Aorta (tissue), 5 donors: Measurements from ENCODE around the gene GPD2. TPM values are rescaled to one million over a fixed set of nuclear protein-coding genes. Genes with fewer than 3 reads are reported as not detected.

ENCODE experiments used
- ATAC-seq: fragments of 200-7000 bp; cut with Tn5 transposase; one replicate; pipeline ENCODE4 v1.9.1; 2022; ENCODE audit warnings: moderate library complexity; ENCODE audit not compliant: low FRiP score
- DNase-seq, 2 donors: peaks; one replicate each; pipeline ENCODE4 v3.0.0-alpha.2; 2020
- H3K27ac ChIP-seq, 2 donors: one replicate each; pipeline ENCODE4 v1.5.1; 2013; ENCODE audit warnings: low read length in 2 of 2, mild to moderate bottlenecking in 2 of 2, moderate library complexity in 2 of 2, control low read depth in 1 of 2, inconsistent platforms in 1 of 2, low read depth in 1 of 2
- H3K27me3 ChIP-seq, 2 donors: one replicate each; pipeline ENCODE4 v1.6.1; 2013; ENCODE audit warnings: control low read depth in 1 of 2, low read length in 1 of 2, mild to moderate bottlenecking in 1 of 2, moderate library complexity in 1 of 2; ENCODE audit not compliant: insufficient read depth in 2 of 2, control insufficient read depth in 1 of 2
- H3K36me3 ChIP-seq, 2 donors: one replicate each; pipeline ENCODE4 v1.6.1; 2013; ENCODE audit warnings: control low read depth in 1 of 2, low read length in 1 of 2, mild to moderate bottlenecking in 1 of 2; ENCODE audit not compliant: insufficient read depth in 2 of 2, control insufficient read depth in 1 of 2
- H3K4me1 ChIP-seq, 2 donors: one replicate each; pipeline ENCODE4 v1.6.1; 2013; ENCODE audit warnings: low read length in 2 of 2, control low read depth in 1 of 2, mild to moderate bottlenecking in 1 of 2, moderate library complexity in 1 of 2; ENCODE audit not compliant: insufficient read depth in 2 of 2, control insufficient read depth in 1 of 2
- H3K4me3 ChIP-seq, 2 donors: one replicate each; pipeline ENCODE4 v1.5.1; 2013; ENCODE audit warnings: low read length in 2 of 2, control low read depth in 1 of 2, mild to moderate bottlenecking in 1 of 2
- H3K9me3 ChIP-seq: one replicate; pipeline ENCODE4 v1.6.1; 2013; ENCODE audit warnings: mild to moderate bottlenecking, low read length; ENCODE audit not compliant: control insufficient read depth
- WGBS, 2 donors: extraction: QIAGEN DNeasy Blood & Tissue Kit; methylation state at CpG; one replicate each; pipeline ENCODE4 v1.1.7; 2013; 5-methylcytosine and 5-hydroxymethylcytosine counted together
- intact Hi-C, 2 donors: fragments of 100-400 bp; cut with DNase I; formaldehyde crosslinking; loops; one replicate each; pipeline versions ENCODE4 v1.14.2 to v1.15.0; 2022
- polyA plus RNA-seq, 2 donors: library from polyadenylated mRNA; stranded (reverse); fragments of 200-250 nt; gene quantifications; one replicate each; pipeline ENCODE4 v1.2.3, GENCODE V29; 2013
- total RNA-seq, 2 donors: library from RNA; stranded (reverse); fragmentation: NEBNext Ultra II Directional; extraction: Animal tissue kit (Norgen Biotek cat#: 25700); gene quantifications; one replicate each; pipeline ENCODE4 v1.2.1, GENCODE V29; 2021
- donor health status: healthy with polysubstance abuse.
- donor health status: Bipolar disorder and iron deficiency.
- donor health status: DM: no; HTN: no; CAD: no.
- donor health status: DM: no; HTN: no; CAD: no.
- donor health status: DM: yes; HTN: yes; CAD: no.

The GPD2 gene
- total and polyA plus RNA-seq, 4 donors: 3.9 to 31.3 (median 13.9) TPM

DNA sequence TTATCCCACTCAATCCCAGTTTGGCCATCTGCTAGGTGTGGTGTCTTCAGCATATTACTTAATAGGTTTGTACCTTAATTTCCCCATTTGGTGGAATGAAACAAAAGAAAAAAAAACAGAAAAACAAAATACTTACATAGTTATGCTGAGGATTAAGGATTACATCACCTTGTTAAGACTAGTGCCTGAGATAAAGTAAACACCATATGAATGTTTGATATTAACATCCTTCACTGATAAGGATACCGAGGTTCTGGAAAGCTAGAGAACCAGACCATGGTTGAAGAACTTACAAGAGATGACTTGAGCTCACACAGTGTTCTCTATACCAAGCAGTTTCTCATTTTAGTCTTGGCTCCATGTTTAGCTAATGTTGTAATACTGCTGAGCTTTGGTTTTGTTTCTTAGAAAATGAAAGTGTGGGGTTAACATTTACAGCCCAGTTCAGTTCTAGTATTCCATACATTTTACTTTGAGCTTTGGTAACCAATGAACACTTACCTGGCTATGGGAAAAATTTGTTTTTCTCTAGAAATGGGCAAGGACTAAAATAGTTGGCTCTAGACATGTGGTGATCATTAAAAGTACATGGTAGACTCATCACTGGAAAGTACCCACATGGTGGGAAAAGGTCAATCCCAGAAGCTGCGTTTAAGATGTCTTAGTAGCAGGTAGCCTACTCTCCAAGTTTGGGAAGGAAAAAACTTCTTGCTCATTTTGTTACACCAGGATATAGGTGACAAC, 5.8 kb upstream of the GPD2 start:
- Histone ChIP-seq H3K4me3 (no peak overlapping the region), H3K36me3 (no peaks in the 10 kb centered on the region), H3K27me3 (no peaks in the 10 kb centered on the region), H3K4me1 (peaks cover 2 to 4% of the 10 kb centered on the region in 2 donors), H3K9me3 (no peaks in the 10 kb centered on the region), H3K27ac (no peak overlapping the region)
- WGBS, 2 donors: 73 to 80% methylated on average over 2 of the region's 2 CpGs
- ATAC-seq (no peak), DNase-seq (no peak)
- intact Hi-C loops: no loop called here

DNA sequence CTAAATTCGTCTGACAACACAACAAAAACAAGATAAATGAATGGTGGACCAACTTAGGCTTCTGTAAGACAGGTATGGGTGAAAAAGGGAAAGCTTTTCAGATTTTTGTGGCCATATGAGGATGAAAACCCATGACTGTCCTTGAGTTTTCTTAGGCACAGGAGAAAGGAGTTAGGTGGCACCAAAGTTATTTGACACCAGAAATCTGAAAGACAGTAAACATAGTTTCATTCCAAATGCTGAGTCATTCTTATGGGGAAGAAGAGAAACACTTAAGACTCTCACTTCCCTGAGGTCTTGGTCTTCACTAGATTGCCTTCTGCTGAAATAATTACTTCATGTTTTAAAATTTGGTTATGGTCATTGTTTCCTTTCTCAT, 5.2 kb upstream of the GPD2 start:
- no peak for ATAC-seq
- intact Hi-C loops: no loop called here
- H3K9me3 ChIP-seq: no peaks in the 10 kb centered on the region
- no peaks in the 10 kb centered on the region for H3K27me3 ChIP-seq
- no peak overlapping the region for H3K4me3 ChIP-seq
- 88 to 90% methylated on average over 1 of the region's 1 CpG for WGBS, 2 donors
- no peak for DNase-seq
- H3K4me1 ChIP-seq: peaks cover 2 to 4% of the 10 kb centered on the region in 2 donors
- H3K27ac ChIP-seq: no peak overlapping the region
- H3K36me3 ChIP-seq: no peaks in the 10 kb centered on the region

DNA sequence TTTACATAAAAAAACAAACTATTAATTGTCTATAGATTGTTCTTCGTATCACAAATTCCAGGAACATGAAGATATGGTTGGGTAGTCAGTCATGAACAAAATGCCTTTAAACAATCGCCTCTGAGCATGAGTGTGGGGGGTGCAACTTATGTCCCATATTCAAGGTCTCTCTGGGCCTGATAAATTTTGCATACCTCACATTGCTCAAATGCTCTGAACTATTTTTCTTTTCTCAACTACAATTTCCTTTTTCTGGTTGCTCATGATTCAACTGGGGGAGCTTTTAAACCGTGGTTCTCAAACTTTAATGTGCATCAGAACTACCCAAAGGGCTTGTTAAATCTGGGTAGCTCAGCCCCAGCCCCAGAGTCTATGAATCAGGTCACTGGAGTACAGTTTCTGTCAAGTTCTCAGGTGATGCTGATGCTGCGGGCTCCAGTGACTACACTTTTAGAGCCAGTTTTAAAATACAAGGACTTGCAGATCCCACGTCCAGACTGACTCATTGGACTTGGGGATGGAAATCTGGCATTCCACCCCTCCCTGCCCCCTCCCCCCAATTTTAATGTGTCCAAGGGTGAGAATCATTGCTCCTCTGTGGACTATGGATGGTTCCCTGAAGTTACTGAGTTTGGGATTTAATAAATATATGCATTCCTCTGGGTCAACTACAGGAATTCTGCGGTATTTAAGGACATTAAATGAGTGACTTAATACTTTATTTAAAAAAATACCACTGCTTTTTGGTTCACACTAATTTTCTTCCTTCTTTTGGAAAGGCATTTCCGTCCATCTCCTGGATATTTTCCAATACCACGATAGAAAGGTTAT, 1.5 kb upstream of the GPD2 start:
- peak overlapping the region in 1 of 2 donors; percentile 71 for H3K4me3 ChIP-seq
- ATAC-seq: no peak
- intact Hi-C loops: loop anchor here (1.0 to 2.0 kb wide), 2 partner anchors 34 kb away; no protein-coding TSS in a partner anchor
- DNase-seq: no peak
- WGBS, 2 donors: 27 to 33% methylated on average over 8 of the region's 8 CpGs
- H3K4me1 ChIP-seq: peaks cover 0 to 4% of the 10 kb centered on the region in 2 donors
- no peaks in the 10 kb centered on the region for H3K27me3 ChIP-seq
- H3K9me3 ChIP-seq: no peaks in the 10 kb centered on the region
- H3K36me3 ChIP-seq: no peaks in the 10 kb centered on the region
- peak overlapping the region; percentile 87 to 98 for H3K27ac ChIP-seq

DNA sequence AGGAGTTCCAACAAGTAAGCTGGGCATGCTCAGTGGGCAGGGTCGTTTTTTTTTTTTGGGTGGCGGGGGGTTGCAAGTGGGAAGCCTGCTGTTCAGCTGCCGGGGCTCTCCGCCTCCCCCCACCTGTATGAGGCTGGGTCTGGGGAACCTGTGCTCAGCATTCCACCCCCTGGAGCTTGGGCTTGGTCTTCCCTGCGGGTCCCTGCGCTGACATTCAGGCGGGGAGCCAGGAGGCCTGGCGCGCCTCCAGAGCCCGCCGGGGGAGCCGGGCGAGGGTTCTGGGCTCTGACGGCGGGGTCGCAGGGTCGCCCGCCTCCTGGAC, 822 bp upstream of the GPD2 start:
- Histone ChIP-seq H3K36me3 (no peaks in the 10 kb centered on the region), H3K27me3 (no peaks in the 10 kb centered on the region), H3K9me3 (no peaks in the 10 kb centered on the region), H3K27ac (peak overlapping the region; percentile 87 to 98), H3K4me1 (peaks cover 0 to 4% of the 10 kb centered on the region in 2 donors), H3K4me3 (peak overlapping the region; percentile 39 to 71)
- 0 to 1% methylated on average over 15 to 18 of the region's 18 CpGs for WGBS, 2 donors
- ATAC-seq (no peak), DNase-seq (no peak)
- intact Hi-C loops: loop anchor here (1.0 to 2.0 kb wide), 2 partner anchors 35 kb away; no protein-coding TSS in a partner anchor

DNA sequence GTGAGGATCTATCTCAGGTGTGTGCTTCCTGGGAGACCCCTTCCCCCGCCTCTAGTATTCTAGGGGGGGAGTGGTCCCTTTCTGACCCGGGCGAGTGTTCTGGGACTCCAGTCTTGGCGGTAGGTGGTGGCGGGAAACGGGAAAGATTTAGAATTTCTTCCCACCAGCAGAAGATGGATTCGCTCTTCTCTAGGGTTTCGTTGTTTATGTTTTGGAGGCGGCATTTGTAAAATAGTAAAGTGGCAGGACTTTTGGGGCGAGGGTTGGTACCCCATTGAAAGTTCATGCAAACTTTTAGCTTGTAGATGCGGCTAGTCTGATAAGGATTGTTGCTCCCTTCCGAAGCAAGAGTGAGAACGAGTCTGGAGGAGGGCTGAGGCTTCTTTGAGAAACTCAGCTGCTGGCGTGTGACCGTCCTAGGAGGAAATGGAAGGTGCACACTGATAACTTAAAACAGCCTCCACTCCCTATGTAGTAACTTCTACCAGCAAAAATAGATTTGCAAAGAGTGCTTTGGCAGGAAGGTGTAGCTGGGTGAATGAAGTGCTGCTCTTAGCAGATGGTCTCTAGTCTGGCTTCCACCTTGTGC, 412 bp downstream of the GPD2 start:
- intact Hi-C loops: loop anchor here in 1 of 2 donors (2.0 kb wide), 1 partner anchor 94 kb away; no protein-coding TSS in a partner anchor
- H3K4me3 ChIP-seq: peak overlapping the region; percentile 71 to 78
- H3K9me3 ChIP-seq: no peaks in the 10 kb centered on the region
- WGBS, 2 donors: 0 to 1% methylated on average over 15 of the region's 15 CpGs
- no peaks in the 10 kb centered on the region for H3K36me3 ChIP-seq
- peak overlapping the region; percentile 46 to 80 for H3K27ac ChIP-seq
- ATAC-seq (peak; percentile 23), DNase-seq (no peak)
- H3K27me3 ChIP-seq: no peaks in the 10 kb centered on the region
- peaks cover 0 to 4% of the 10 kb centered on the region in 2 donors for H3K4me1 ChIP-seq

DNA sequence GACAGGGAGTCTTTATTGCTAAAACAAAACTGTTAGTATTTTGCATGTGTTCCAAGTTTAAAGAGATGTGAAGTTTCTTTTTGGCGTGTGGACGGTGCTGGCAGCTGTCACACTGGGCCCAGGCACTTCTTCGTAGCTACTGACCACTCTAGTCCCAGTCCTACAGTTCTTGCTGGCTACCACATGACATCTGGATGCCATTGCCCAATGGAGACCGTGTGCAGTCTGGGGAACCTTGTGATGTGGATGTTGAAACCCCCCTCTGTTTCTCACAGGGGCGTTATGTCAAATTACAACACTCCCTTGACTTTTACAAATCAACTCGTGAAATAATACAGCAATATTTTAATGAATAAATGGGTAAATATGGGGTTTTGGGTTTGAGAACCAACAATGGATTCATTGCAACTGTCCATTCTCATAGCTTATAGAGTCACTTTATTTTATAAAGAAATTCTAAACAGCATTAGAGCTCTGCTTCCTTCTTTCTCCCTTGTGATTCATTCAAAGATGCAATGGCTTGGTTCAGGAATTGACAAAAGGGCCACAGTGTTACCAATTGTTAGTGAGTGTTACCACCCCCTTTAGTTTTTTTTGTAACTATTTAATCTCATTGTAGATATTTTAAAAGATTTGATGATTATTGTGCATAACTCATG, 1.2 kb downstream of the GPD2 start:
- intact Hi-C loops: loop anchor here in 1 of 2 donors (2.0 kb wide), 1 partner anchor 95 kb away; no protein-coding TSS in a partner anchor
- no peaks in the 10 kb centered on the region for H3K36me3 ChIP-seq
- H3K27me3 ChIP-seq: no peaks in the 10 kb centered on the region
- 23 to 28% methylated on average over 6 of the region's 6 CpGs for whole genome bisulfite sequencing, 2 donors
- H3K9me3 ChIP-seq: no peaks in the 10 kb centered on the region
- DNase-seq (peak in 1 of 2 donors; percentile 62), ATAC-seq (no peak)
- H3K4me3 ChIP-seq: peak overlapping the region in 1 of 2 donors; percentile 78
- H3K27ac ChIP-seq: no peak overlapping the region
- H3K4me1 ChIP-seq: peaks cover 0 to 4% of the 10 kb centered on the region in 2 donors

DNA sequence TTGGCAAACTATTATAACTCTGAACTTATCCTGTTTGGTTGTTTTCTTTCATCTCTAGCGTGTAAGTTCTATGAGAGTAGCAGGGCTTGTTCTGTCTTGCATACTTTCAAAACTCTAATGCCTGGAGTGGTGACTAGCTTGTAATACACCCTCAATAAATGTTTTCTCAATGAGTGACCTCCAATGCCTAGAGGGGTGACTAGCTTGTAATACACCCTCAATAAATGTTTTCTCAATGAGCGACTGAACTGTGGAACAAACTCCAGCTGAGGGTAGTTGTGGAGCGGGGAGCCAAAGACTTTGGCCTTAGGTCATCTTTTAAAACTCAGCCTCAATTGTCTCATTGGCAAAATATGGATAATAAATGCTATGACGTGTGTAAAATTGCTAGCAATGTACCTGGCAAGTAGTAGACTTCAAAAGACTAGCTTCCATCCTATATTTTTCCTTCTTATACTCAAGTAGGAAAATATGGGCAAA, 1.8 kb downstream of the GPD2 start:
- intact Hi-C loops: loop anchor here in 1 of 2 donors (2.0 kb wide), 1 partner anchor 95 kb away; no protein-coding TSS in a partner anchor
- H3K27ac ChIP-seq: no peak overlapping the region
- no peaks in the 10 kb centered on the region for H3K36me3 ChIP-seq
- ATAC-seq: no peak
- no peaks in the 10 kb centered on the region for H3K27me3 ChIP-seq
- WGBS, 2 donors: 92 to 94% methylated on average over 4 of the region's 4 CpGs
- H3K9me3 ChIP-seq: no peaks in the 10 kb centered on the region
- H3K4me1 ChIP-seq: peaks cover 0 to 4% of the 10 kb centered on the region in 2 donors
- DNase-seq: no peak
- H3K4me3 ChIP-seq: no peak overlapping the region

DNA sequence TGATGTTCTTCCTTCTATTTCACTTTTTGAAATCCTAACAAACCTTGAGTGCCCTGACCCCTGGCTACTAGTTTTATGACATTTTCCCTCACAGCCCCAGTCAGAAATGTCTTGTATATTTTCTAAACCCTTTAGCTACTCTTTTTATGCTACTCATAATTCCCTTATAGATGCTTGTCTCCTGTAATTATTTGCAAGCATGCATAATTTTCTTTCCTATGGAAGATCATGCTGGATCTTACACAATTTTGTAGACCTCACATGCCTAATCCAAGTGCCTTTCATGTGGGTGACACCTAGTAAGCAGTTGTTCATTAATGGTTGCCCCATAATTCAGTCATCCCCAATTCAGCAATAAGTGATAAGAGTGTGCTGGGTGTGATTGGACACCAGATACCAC, 6.9 kb downstream of the GPD2 start:
- H3K27ac ChIP-seq: no peak overlapping the region
- no peaks in the 10 kb centered on the region for H3K27me3 ChIP-seq
- ATAC-seq (no peak), DNase-seq (no peak)
- intact Hi-C loops: loop anchor here in 1 of 2 donors (10.0 kb wide), 1 partner anchor 92 kb away; no protein-coding TSS in a partner anchor
- no peaks in the 10 kb centered on the region for H3K9me3 ChIP-seq
- no peaks in the 10 kb centered on the region for H3K36me3 ChIP-seq
- no peaks in the 10 kb centered on the region for H3K4me1 ChIP-seq
- no peak overlapping the region for H3K4me3 ChIP-seq
